SK-N-SH (cell line): ENCODE measurements around the gene SRGAP3. TPM values are rescaled to one million over a fixed set of nuclear protein-coding genes. Genes with fewer than 3 reads are reported as not detected.

ENCODE experiments used
- CTCF ChIA-PET: fragments of 300-600, 350-600 bp; formaldehyde crosslinking; extraction: SDS; loops from one replicate; lab custom pipeline; 2021; lab: Yijun Ruan, JAX
- POLR2A ChIA-PET: fragments of 350-600 bp; sonication (Branson Sonifier 250); formaldehyde crosslinking; extraction: SDS; loops from one replicate; lab custom pipeline; 2020; ENCODE audit warnings: antibody characterized with exemption, inconsistent platforms; lab: Yijun Ruan, JAX
- DNase-seq: peaks from one replicate; pipeline ENCODE4 v3.0.0; 2012
- H2AFZ ChIP-seq: fragments of 200-600 bp; sonication (generic); 2 replicates; pipeline ENCODE4 v1.8.1; 2016; ENCODE audit warnings: antibody characterized with exemption, mild to moderate bottlenecking, low read depth
- H3F3A ChIP-seq: fragments of 200-600 bp; sonication (generic); replicated peaks from 2 replicates; pipeline ENCODE3; 2016; ENCODE audit warnings: antibody characterized with exemption, mild to moderate bottlenecking; ENCODE audit not compliant: insufficient read depth
- H3K27ac ChIP-seq, 2 experiments: fragments of 200-500 bp in 1 of 2; fragments of 200-600 bp in 1 of 2; sonication (Bioruptor generic) in 1 of 2; sonication (generic), shearing (Covaris generic) in 1 of 2; 2 replicates each; pipeline versions ENCODE4 v1.5.1 to v1.6.1; 2014 to 2016; ENCODE audit warnings: low read depth in 2 of 2, inconsistent platforms in 1 of 2, low read length in 1 of 2, mild to moderate bottlenecking in 1 of 2, mixed read lengths in 1 of 2
- H3K27me3 ChIP-seq: fragments of 200-600 bp; sonication (generic), shearing (Covaris generic); 2 replicates; pipeline ENCODE4 v1.6.1; 2016; ENCODE audit warnings: mixed run types; ENCODE audit not compliant: insufficient read depth
- H3K36me3 ChIP-seq, 2 experiments: fragments of 200-500 bp in 1 of 2; fragments of 200-600 bp in 1 of 2; sonication (Bioruptor generic) in 1 of 2; sonication (generic) in 1 of 2; replicated peaks in 1 of 2; 2 replicates each; pipeline versions ENCODE3 to v1.5.1; 2014 to 2016; ENCODE audit warnings: low read length in 1 of 2, mild to moderate bottlenecking in 1 of 2; ENCODE audit not compliant: insufficient read depth in 2 of 2, control insufficient read depth in 1 of 2
- H3K4me1 ChIP-seq, 2 experiments: fragments of 200-500 bp in 1 of 2; fragments of 200-600 bp in 1 of 2; sonication (Bioruptor generic) in 1 of 2; sonication (generic), shearing (Covaris generic) in 1 of 2; 2 replicates each; pipeline versions ENCODE4 v1.5.1 to v1.6.1; 2014 to 2016; ENCODE audit warnings: low read depth in 1 of 2, low read length in 1 of 2, mixed run types in 1 of 2; ENCODE audit not compliant: insufficient read depth in 2 of 2, control insufficient read depth in 1 of 2
- H3K4me2 ChIP-seq: fragments of 200-600 bp; sonication (generic), shearing (Covaris generic); 2 replicates; pipeline ENCODE4 v1.6.1; 2017; ENCODE audit warnings: mixed run types
- H3K4me3 ChIP-seq, 2 experiments: fragments of 200-500 bp in 1 of 2; fragments of 200-600 bp in 1 of 2; sonication (Bioruptor generic) in 1 of 2; sonication (generic), shearing (Covaris generic) in 1 of 2; 2 replicates each; pipeline versions ENCODE4 v1.5.1 to v1.8.1; 2014 to 2016; ENCODE audit warnings: low read depth in 2 of 2, inconsistent platforms in 1 of 2, low read length in 1 of 2, mild to moderate bottlenecking in 1 of 2, mixed read lengths in 1 of 2, moderate library complexity in 1 of 2
- H3K79me2 ChIP-seq: fragments of 200-600 bp; sonication (generic); 2 replicates; pipeline ENCODE4 v1.8.1; 2017; ENCODE audit warnings: mild to moderate bottlenecking; ENCODE audit not compliant: insufficient read depth
- H3K9ac ChIP-seq: fragments of 200-600 bp; sonication (generic); 2 replicates; pipeline ENCODE4 v1.6.1; 2017; ENCODE audit warnings: mixed run types
- H3K9me2 ChIP-seq: fragments of 200-600 bp; sonication (generic); 2 replicates; pipeline ENCODE4 v1.6.1; 2017; ENCODE audit warnings: mixed run types
- H3K9me3 ChIP-seq: fragments of 200-600 bp; sonication (generic); 2 replicates; pipeline ENCODE4 v1.6.1; 2017; ENCODE audit warnings: mixed run types, mild to moderate bottlenecking, moderate library complexity
- H4K20me1 ChIP-seq: fragments of 200-600 bp; sonication (generic); 2 replicates; pipeline ENCODE4 v1.6.1; 2017; ENCODE audit warnings: mild to moderate bottlenecking, mixed run types; ENCODE audit not compliant: insufficient read depth
- CHD2 ChIP-seq: fragments of 150-350 bp; IDR thresholded peaks from 2 replicates; pipeline ENCODE4 v1.6.1; 2018; ENCODE audit warnings: low read length; ENCODE audit not compliant: partially characterized antibody
- CTCF ChIP-seq: fragments of 200-600 bp; sonication (generic); IDR thresholded peaks from 2 replicates; pipeline ENCODE4 v1.6.1; 2017; ENCODE audit warnings: antibody characterized with exemption, mild to moderate bottlenecking, moderate library complexity
- EP300 ChIP-seq, 2 experiments: IDR thresholded peaks; 2 replicates each; pipeline versions ENCODE4 v1.4.0 to v1.6.1; 2012; ENCODE audit warnings: borderline replicate concordance in 1 of 2, low read depth in 1 of 2, low read length in 1 of 2
- FOXM1 ChIP-seq: IDR thresholded peaks from 2 replicates; pipeline ENCODE4 v1.4.0; 2012; ENCODE audit warnings: low read depth, mild to moderate bottlenecking
- GABPA ChIP-seq: IDR thresholded peaks from 2 replicates; pipeline ENCODE4 v1.4.0; 2012; ENCODE audit warnings: low read depth, mild to moderate bottlenecking
- MXI1 ChIP-seq: IDR thresholded peaks from 2 replicates; pipeline ENCODE4 v1.6.1; 2012; ENCODE audit warnings: mild to moderate bottlenecking, low read depth, low read length, improper control_type of control experiment
- NFIC ChIP-seq: IDR thresholded peaks from 2 replicates; pipeline ENCODE4 v1.4.0; 2012; ENCODE audit warnings: borderline replicate concordance
- NRF1 ChIP-seq: IDR thresholded peaks from 2 replicates; pipeline ENCODE4 v1.6.1; 2012; ENCODE audit warnings: low read depth, mild to moderate bottlenecking, low read length
- POLR2AphosphoS5 ChIP-seq: IDR thresholded peaks from 2 replicates; pipeline ENCODE4 v1.6.1; 2012; ENCODE audit warnings: low read depth, low read length
- RAD21 ChIP-seq: IDR thresholded peaks from 2 replicates; pipeline ENCODE4 v1.6.1; 2012; ENCODE audit warnings: mild to moderate bottlenecking, low read length
- RXRA ChIP-seq: IDR thresholded peaks from 2 replicates; pipeline ENCODE4 v1.4.0; 2012; ENCODE audit warnings: low read depth, mild to moderate bottlenecking, borderline replicate concordance
- TAF1 ChIP-seq: IDR thresholded peaks from 2 replicates; pipeline ENCODE4 v1.6.1; 2012; ENCODE audit warnings: low read depth, mild to moderate bottlenecking, low read length, moderate library complexity, borderline replicate concordance
- TCF12 ChIP-seq: IDR thresholded peaks from 2 replicates; pipeline ENCODE4 v1.4.0; 2012
- TEAD4 ChIP-seq: IDR thresholded peaks from 2 replicates; pipeline ENCODE4 v1.4.0; 2012; ENCODE audit warnings: mild to moderate bottlenecking, borderline replicate concordance; ENCODE audit not compliant: insufficient read depth
- ZBTB33 ChIP-seq: IDR thresholded peaks from 2 replicates; pipeline ENCODE4 v1.4.0; 2012; ENCODE audit warnings: low read depth, borderline replicate concordance
- WGBS: methylation state at CpG from one replicate; pipeline ENCODE4 v1.1.6; 2017; ENCODE audit warnings: low lambda C conversion rate; 5-methylcytosine and 5-hydroxymethylcytosine counted together
- polyA plus RNA-seq, 3 experiments: library from polyadenylated mRNA; depleted of rRNA; stranded (reverse); fragments of >200 nt; gene quantifications; 2 replicates each; pipeline ENCODE4 v1.2.3, GENCODE V29; 2012

The SRGAP3 gene
- polyA plus RNA-seq, 1 of the 3 experiments (the other 2 are of a cell fraction) = 2.8 TPM

- 65% methylated on average over 17 of the region's 17 CpGs for WGBS
- no peaks in the 10 kb centered on the region for H3F3A ChIP-seq
- no peaks in the 10 kb centered on the region for H3K9me2 ChIP-seq
- DNase-seq = peak; percentile 62
- H3K4me1 ChIP-seq = peaks cover 0 to 6% of the 10 kb centered on the region in 2 experiments; a peak in 1 of 4 replicates
- no peaks in the 10 kb centered on the region for H3K36me3 ChIP-seq
- POLR2A ChIA-PET = no interaction called here
- TF ChIP-seq TAF1 (no peak), EP300 (IDR thresholded peaks at IDR 0.05; ENCODE audit: borderline replicate concordance in 1 of 2, low read depth in 1 of 2, low read length in 1 of 2) (no peak), FOXM1 (no peak), CHD2 (no peak), RAD21 (no peak), GABPA (no peak), NFIC (no peak), TCF12 (no peak), NRF1 (no peak), CTCF (no peak), ZBTB33 (no peak), RXRA (no peak), MXI1 (no peak), TEAD4 (no peak), POLR2AphosphoS5 (no peak)
- TF ChIP-seq, all 33 proteins: peak for 0
- no peaks in the 10 kb centered on the region for H3K79me2 ChIP-seq
- no peak overlapping the region for H3K27ac ChIP-seq
- no peak overlapping the region for H3K4me3 ChIP-seq
- H3K9me3 ChIP-seq = no peaks in the 10 kb centered on the region
- no peak overlapping the region for H3K4me2 ChIP-seq
- no peaks in the 10 kb centered on the region for H3K27me3 ChIP-seq
- CTCF ChIA-PET = interaction anchor here (1.9 kb wide), 1 partner anchor 204 kb away, joined by 7 read pairs; no protein-coding TSS in a partner anchor
- no peak overlapping the region for H3K9ac ChIP-seq
- no peak overlapping the region for H2AFZ ChIP-seq
- no peaks in the 10 kb centered on the region for H4K20me1 ChIP-seq
These were observed 150.4 kb downstream of the SRGAP3 start for GRCh38 chr3:9098716-9099675.
